K562 (cell line): ENCODE data around the gene CELA3B. TPM values are rescaled to one million over a fixed set of nuclear protein-coding genes. Genes with fewer than 3 reads are reported as not detected.

Experiments used
- ATF6 ChIP-seq: sonication (generic); formaldehyde crosslinking; IDR thresholded peaks from 2 replicates; pipeline ENCODE4 v1.4.0; 2020; ENCODE audit warnings: mild to moderate bottlenecking, missing genetic modification reagents
- BRD4 ChIP-seq: fragments of 200-600 bp; sonication (generic); IDR thresholded peaks from 2 replicates; pipeline ENCODE4 v1.6.1; 2017; ENCODE audit warnings: inconsistent platforms
- CCAR2 ChIP-seq: fragments of 200-400 bp; formaldehyde crosslinking; IDR thresholded peaks from 2 replicates; pipeline ENCODE4 v1.6.1; 2017; ENCODE audit warnings: mild to moderate bottlenecking, low read depth, low read length
- CXXC5 ChIP-seq: fragments of 250-450 bp; sonication (Bioruptor Pico); IDR thresholded peaks from 2 replicates; pipeline ENCODE4 v1.8.0; 2022; ENCODE audit warnings: inconsistent platforms, mild to moderate bottlenecking, moderate library complexity
- ESRRA ChIP-seq: fragments of 450-650 bp; IDR thresholded peaks from 2 replicates; pipeline ENCODE4 v1.6.1; 2014; ENCODE audit warnings: low read depth, mild to moderate bottlenecking, moderate library complexity, borderline replicate concordance
- GTF2B ChIP-seq: IDR thresholded peaks from 2 replicates; pipeline ENCODE4 v1.6.1; 2011; ENCODE audit not compliant: insufficient read length; ENCODE audit errors: extremely low read depth
- PHB2 ChIP-seq: fragments of 450-650 bp; IDR thresholded peaks from 2 replicates; pipeline ENCODE4 v1.6.1; 2017; ENCODE audit warnings: low read depth
- SIN3B ChIP-seq: fragments of 450-650 bp; IDR thresholded peaks from 2 replicates; pipeline ENCODE4 v1.6.1; 2017; ENCODE audit warnings: low read depth, mild to moderate bottlenecking, moderate library complexity
- UBTF ChIP-seq, 2 experiments: IDR thresholded peaks; 2 replicates each; pipeline ENCODE4 v1.6.1; 2012; ENCODE audit warnings: improper control_type of control experiment in 2 of 2, low read depth in 2 of 2, low read length in 2 of 2, borderline replicate concordance in 1 of 2
- ZNF707 ChIP-seq: fragments of 250-450 bp; sonication (Bioruptor Pico); conservative IDR thresholded peaks from 2 replicates; pipeline ENCODE4 v1.8.0; 2022; ENCODE audit warnings: inconsistent platforms, mild to moderate bottlenecking, moderate library complexity
- polyA plus RNA-seq, 8 experiments: library from polyadenylated mRNA; depleted of rRNA in 4 of 8; stranded (reverse) in 5 of 8; unstranded in 3 of 8; fragments of >200 nt; fragmentation: Nextera tagmentation in 2 of 8; fragmentation: Illumina TruSeq in 1 of 8; extraction: Ambion mirVana in 2 of 8; extraction: Trizol in 1 of 8; gene quantifications; 2 replicates each; pipeline versions ENCODE4 v1.2.1 to v1.2.3, GENCODE V29; 2011 to 2014; ENCODE audit warnings: inconsistent platforms in 1 of 8, missing spikeins in 1 of 8
- total RNA-seq, 7 experiments: library from RNA; depleted of rRNA in 6 of 7; stranded (reverse); fragments of >200 nt in 6 of 7; fragmentation: Illumina TruSeq in 2 of 7; extraction: Trizol in 2 of 7; gene quantifications; 2 replicates each; pipeline versions ENCODE4 v1.2.1 to v1.2.3, GENCODE V29; 2011 to 2021; ENCODE audit warnings: low replicate concordance in 1 of 7
- TF ChIP-seq, protein P1 (sequence below): fragments of 450-650 bp; IDR thresholded peaks from 2 replicates; pipeline ENCODE4 v1.6.1; 2016; ENCODE audit warnings: mild to moderate bottlenecking, moderate library complexity

The CELA3B gene
- total and polyA plus RNA-seq, 9 of the 15 experiments (the other 6 are each of a cell fraction or from before 2014, with no cell fraction given), result 3.1 TPM; not detected in 8

DNA sequence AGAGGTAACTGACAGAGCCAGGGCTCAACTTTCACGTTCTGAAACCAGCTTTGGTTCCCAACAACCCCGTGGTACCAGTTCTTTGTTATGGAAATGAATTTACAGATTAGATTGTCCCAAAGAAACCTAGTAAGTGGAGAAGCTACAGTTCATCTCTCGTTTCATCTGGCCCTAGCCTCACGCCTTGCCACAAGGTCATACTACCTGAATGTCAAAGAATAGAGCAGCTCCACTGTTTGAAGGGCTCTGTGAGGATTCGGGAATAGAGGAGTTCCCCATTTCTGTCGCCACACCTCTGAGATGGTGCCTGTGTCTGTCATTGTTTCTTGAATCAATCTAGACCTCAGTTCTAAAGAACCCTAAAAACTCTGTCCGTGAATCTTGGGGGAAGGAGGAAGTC is 60.7 kb downstream of the CELA3B start (continued):
- TF ChIP-seq ATF6 (0 out of 2 replicates have a peak, but pooled peaks have one; percentile 34), SIN3B (no peak), PHB2 (no peak), CCAR2 (no peak), ESRRA (0 out of 2 replicates have a peak, but pooled peaks have one; percentile 19), BRD4 (no peak), GTF2B (no peak), CXXC5 (CRISPR knock-in tag) (no peak), ZNF707 (CRISPR knock-in tag) (no peak), UBTF (IDR thresholded peaks at IDR 0.05; ENCODE audit: borderline replicate concordance in 1 of 2, low read depth in 2 of 2, low read length in 2 of 2) (no peak)
- TF ChIP-seq, protein P1, sequence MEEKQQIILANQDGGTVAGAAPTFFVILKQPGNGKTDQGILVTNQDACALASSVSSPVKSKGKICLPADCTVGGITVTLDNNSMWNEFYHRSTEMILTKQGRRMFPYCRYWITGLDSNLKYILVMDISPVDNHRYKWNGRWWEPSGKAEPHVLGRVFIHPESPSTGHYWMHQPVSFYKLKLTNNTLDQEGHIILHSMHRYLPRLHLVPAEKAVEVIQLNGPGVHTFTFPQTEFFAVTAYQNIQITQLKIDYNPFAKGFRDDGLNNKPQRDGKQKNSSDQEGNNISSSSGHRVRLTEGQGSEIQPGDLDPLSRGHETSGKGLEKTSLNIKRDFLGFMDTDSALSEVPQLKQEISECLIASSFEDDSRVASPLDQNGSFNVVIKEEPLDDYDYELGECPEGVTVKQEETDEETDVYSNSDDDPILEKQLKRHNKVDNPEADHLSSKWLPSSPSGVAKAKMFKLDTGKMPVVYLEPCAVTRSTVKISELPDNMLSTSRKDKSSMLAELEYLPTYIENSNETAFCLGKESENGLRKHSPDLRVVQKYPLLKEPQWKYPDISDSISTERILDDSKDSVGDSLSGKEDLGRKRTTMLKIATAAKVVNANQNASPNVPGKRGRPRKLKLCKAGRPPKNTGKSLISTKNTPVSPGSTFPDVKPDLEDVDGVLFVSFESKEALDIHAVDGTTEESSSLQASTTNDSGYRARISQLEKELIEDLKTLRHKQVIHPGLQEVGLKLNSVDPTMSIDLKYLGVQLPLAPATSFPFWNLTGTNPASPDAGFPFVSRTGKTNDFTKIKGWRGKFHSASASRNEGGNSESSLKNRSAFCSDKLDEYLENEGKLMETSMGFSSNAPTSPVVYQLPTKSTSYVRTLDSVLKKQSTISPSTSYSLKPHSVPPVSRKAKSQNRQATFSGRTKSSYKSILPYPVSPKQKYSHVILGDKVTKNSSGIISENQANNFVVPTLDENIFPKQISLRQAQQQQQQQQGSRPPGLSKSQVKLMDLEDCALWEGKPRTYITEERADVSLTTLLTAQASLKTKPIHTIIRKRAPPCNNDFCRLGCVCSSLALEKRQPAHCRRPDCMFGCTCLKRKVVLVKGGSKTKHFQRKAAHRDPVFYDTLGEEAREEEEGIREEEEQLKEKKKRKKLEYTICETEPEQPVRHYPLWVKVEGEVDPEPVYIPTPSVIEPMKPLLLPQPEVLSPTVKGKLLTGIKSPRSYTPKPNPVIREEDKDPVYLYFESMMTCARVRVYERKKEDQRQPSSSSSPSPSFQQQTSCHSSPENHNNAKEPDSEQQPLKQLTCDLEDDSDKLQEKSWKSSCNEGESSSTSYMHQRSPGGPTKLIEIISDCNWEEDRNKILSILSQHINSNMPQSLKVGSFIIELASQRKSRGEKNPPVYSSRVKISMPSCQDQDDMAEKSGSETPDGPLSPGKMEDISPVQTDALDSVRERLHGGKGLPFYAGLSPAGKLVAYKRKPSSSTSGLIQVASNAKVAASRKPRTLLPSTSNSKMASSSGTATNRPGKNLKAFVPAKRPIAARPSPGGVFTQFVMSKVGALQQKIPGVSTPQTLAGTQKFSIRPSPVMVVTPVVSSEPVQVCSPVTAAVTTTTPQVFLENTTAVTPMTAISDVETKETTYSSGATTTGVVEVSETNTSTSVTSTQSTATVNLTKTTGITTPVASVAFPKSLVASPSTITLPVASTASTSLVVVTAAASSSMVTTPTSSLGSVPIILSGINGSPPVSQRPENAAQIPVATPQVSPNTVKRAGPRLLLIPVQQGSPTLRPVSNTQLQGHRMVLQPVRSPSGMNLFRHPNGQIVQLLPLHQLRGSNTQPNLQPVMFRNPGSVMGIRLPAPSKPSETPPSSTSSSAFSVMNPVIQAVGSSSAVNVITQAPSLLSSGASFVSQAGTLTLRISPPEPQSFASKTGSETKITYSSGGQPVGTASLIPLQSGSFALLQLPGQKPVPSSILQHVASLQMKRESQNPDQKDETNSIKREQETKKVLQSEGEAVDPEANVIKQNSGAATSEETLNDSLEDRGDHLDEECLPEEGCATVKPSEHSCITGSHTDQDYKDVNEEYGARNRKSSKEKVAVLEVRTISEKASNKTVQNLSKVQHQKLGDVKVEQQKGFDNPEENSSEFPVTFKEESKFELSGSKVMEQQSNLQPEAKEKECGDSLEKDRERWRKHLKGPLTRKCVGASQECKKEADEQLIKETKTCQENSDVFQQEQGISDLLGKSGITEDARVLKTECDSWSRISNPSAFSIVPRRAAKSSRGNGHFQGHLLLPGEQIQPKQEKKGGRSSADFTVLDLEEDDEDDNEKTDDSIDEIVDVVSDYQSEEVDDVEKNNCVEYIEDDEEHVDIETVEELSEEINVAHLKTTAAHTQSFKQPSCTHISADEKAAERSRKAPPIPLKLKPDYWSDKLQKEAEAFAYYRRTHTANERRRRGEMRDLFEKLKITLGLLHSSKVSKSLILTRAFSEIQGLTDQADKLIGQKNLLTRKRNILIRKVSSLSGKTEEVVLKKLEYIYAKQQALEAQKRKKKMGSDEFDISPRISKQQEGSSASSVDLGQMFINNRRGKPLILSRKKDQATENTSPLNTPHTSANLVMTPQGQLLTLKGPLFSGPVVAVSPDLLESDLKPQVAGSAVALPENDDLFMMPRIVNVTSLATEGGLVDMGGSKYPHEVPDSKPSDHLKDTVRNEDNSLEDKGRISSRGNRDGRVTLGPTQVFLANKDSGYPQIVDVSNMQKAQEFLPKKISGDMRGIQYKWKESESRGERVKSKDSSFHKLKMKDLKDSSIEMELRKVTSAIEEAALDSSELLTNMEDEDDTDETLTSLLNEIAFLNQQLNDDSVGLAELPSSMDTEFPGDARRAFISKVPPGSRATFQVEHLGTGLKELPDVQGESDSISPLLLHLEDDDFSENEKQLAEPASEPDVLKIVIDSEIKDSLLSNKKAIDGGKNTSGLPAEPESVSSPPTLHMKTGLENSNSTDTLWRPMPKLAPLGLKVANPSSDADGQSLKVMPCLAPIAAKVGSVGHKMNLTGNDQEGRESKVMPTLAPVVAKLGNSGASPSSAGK, result 0 out of 2 replicates have a peak, but pooled peaks have one; percentile 9
